ENCODE data around the gene NSMF. TPM values are rescaled to one million over a fixed set of nuclear protein-coding genes. Genes with fewer than 3 reads are reported as not detected.

The NSMF gene
- total RNA-seq, 2 donors from 2014 or later: 39.9 to 52.0 TPM

DNA sequence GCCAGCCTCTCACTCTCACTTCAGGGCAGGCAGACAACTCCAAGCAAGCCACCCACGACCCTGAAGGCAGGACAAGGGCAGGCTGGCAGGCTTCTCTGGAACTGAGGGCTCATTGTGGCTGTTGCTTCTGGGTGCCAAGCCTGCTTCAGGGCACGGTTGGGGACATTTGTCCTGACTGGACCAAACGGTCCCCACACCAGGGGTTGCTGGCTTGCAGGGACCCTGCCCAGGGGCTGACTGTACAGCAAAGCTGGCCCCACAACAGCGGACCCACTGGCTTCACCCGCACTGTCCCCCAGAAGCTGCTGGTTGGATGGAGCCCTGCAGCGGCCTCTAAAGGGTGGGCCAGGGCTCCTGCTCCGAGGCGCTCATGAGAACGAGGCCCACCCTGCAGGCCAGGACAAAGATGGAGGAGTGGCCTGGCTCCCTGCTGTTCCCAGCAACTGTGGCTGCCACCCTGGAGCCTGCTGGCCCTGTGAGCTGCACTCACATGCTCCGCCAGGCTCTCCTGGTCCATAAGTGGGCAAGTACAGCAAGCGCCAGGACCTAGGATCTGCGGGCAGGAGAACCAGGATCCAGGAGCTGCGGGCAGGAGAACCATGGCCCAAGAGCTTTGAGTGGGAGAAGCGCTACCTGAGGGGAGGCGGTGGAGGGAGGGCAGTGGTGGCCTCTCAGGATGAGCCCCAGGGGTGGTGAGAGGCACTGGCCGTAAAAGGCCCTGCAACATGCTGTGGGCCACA, 34.4 kb upstream of the NSMF start:
- DNase-seq (no peak), ATAC-seq (no peak)
- intact Hi-C loops (cut with DNase I, micrococcal nuclease): no loop called here

DNA sequence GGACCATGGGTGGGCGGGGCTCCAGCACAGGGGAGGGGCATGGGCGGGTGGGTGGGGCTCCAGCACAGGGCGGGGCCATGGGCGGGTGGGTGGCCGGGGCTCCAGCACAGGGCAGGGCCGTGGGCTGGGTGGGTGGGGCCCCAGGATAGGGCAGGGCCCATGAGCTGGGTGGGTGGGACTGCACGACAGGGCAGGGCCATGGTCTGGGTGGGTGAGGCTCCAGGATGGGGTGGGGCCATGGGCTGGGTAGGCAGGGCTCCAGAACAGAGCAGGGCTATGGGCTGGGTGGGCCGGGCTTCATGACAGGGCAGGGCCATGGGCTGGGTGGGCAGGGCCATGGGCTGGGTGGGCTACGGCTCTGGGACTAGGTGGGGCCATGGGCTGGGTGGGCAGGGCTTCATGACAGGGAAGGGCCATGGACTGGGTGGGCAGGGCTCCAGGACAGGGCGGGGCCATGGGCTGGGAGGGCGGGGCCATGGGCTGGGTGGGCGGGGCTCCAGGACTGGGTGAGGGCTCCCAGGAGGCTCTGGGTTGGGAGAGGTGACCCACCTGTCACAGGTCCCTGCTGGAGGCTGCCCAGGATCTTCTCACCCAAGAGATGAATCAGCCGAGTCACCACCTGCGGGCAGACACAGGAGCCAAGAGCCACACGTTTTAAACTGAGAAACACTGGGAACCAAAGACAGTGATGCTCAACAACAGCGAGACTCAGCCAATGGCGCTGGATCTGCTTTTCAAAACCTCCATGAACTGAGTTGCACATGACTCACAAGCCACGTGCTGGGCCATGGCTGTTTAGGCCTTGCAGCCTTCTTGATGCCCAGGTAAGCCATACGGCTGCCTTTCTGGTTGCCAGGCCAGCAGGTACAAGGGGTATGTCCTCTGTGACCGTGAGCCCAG, 33.6 kb upstream of the NSMF start:
- ATAC-seq: peak; percentile 63
- peak; percentile 56 to 59 for DNase-seq
- intact Hi-C loops (cut with DNase I, micrococcal nuclease): no loop called here

DNA sequence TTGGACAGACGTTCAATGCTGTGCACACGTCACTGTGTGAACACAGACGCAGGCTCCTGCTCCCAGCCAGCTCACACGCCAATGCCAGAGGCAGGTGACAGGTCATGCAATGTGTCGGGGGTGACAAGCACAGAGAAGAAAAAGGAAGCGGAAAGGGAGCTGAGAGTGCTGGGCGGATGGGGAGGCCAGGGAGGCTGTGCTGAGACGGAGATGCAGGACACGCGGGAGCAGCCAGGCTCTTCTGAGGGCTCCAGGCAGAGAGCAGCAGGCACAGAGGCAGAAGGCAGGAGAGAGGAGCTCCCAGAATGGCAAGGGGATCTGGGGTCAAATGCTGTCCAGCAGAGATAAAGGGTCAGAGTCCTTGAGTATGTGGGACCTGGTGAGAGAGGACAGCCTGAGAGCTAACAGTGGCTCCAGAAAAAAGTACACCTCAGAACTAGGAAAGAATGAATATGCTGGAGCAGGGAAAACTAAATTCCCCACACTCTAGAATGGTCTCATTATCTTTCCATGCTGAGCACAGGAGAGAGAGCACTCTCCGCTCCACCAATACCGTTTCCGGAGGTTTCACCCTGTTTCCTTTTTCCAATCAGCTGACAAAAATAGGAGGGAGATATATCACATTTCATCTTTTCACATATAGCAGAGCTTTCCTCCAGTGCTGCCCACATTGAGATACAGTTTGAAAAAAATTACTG, 32.8 kb upstream of the NSMF start:
- DNase-seq (no peak), ATAC-seq (no peak)
- intact Hi-C loops (cut with DNase I, micrococcal nuclease): no loop called here

DNA sequence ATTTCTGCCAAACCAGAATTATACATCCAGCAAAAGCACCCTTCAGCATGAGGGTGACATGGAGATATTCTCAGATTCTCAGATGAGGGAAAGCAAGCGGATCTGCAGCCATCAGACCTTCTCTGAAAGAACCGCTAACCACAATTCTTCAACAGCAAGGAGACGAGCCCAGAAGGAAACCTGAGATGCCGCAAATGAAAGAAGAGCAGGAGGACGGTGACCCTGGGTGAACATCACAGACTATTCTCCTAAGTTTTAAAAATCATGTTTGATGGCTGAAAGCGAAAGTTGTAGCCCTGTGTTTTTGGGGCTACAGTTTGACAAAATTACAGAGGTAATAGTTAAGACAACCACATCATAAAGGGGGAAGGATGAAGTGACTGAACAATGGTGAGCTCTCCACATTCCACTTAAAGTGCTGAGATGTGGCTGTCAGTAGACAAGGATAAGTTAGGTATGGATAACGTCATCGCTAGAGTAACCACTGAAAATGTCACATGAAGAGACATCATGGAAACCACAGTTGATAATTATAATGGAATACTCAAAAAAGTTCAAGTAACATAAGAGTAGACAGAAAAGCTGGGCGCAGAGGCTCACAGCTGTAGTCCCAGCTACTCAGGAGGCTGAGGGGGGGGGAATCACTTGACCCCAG, 31.5 kb upstream of the NSMF start:
- ATAC-seq: no peak
- intact Hi-C loops (cut with DNase I, micrococcal nuclease): no loop called here
- no peak for DNase-seq

DNA sequence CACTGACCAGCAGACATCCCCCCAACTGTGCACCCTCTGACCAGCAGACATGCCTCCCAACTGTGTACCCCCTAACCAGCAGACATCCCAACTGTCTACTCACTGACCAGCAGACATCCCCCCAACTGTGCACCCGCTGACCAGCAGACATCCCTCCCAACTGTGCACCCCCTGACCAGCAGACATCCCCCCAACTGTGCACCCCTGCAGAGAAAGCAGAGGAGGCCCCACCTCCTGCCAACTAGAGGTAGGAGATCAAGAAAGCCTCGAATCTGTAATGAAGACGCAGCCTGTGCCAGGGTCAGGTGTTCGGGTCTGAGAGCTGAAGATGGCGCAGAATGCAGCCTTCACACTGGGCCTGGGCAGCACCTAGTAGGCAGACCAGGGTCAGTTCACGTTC, 29.8 kb upstream of the NSMF start:
- intact Hi-C loops (cut with DNase I, micrococcal nuclease): no loop called here
- ATAC-seq (no peak), DNase-seq (no peak)

- ATAC-seq (peak; percentile 50), DNase-seq (peak in 1 of 2 donors; percentile 60)
- intact Hi-C loops (cut with DNase I, micrococcal nuclease): no loop called here
Measured at GRCh38 chr9:137488327-137488653, 29.2 kb upstream of the NSMF start.

DNA sequence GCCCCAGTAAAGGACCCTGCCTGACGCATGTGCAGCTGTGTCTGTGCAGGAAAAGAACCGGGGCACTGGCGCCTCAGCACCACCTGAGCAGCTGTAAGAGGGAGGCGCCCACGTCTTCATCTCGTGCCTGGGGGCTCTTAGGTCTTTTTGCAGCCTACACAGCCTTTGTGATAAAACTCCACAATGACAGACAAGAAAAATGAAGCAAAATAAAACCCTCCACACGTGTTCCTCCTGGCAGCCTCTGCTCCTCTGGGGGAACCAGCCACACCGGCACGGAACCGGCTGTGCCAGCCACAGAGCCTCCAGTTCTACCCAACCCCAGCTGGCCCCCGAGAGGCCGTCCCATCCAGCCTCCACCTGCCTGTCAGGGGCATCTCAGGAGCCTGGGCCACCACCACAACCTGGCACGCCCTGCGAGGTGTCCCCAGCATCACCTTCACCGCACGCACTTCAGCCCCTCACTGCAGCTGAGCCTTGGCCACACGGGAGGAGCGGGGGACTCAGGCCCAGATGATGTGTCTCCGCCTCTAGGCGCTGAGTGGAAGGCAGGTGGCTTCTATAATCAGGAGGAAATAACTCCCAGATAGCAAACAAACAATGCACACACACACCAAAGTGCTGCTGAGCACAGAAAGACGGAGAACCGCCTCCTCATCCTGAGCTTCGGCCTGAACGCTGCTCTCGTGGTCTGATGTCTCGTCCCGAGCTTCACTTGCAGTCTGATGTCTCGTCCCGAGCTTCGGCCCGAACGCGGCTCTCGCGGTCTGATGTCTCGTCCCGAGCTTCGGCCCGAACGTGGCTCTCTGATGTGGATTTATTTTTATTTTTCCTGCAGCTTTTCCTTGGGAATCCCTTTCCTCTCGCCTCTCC, 28.6 kb upstream of the NSMF start:
- ATAC-seq (peak; percentile 66), DNase-seq (peak in 1 of 2 donors; percentile 27)
- intact Hi-C loops (cut with DNase I, micrococcal nuclease): no loop called here

GRCh38 chr9:137486545-137487453, 27.7 kb upstream of the NSMF start:
- intact Hi-C loops (cut with DNase I, micrococcal nuclease): no loop called here
- ATAC-seq: peak; percentile 30

DNA sequence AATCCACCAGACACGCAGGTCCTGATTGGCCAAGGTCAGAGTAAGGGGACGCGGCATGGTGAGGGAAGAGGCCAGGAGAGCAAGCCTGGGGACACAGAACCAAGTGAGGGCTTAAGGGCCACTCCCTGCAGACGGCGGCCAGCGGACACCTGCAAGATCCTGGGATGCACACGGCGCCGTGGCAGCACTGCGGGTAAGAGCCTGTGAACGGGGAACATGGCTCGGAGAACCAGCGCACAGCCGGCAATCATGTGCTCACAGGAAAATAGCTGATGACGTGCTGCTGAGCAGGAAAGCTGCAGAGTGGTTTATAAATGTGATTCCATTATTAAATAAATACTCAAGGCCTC, 27.0 kb upstream of the NSMF start:
- ATAC-seq: no peak
- no peak for DNase-seq
- intact Hi-C loops (cut with DNase I, micrococcal nuclease): no loop called here

More at GRCh38 chr9:137486545-137487453, 27.7 kb upstream of the NSMF start:
- DNase-seq: no peak

GRCh38 chr9:137485343-137486140, 26.4 kb upstream of the NSMF start:
- DNase-seq (no peak), ATAC-seq (no peak)
- intact Hi-C loops (cut with DNase I, micrococcal nuclease): no loop called here

DNA sequence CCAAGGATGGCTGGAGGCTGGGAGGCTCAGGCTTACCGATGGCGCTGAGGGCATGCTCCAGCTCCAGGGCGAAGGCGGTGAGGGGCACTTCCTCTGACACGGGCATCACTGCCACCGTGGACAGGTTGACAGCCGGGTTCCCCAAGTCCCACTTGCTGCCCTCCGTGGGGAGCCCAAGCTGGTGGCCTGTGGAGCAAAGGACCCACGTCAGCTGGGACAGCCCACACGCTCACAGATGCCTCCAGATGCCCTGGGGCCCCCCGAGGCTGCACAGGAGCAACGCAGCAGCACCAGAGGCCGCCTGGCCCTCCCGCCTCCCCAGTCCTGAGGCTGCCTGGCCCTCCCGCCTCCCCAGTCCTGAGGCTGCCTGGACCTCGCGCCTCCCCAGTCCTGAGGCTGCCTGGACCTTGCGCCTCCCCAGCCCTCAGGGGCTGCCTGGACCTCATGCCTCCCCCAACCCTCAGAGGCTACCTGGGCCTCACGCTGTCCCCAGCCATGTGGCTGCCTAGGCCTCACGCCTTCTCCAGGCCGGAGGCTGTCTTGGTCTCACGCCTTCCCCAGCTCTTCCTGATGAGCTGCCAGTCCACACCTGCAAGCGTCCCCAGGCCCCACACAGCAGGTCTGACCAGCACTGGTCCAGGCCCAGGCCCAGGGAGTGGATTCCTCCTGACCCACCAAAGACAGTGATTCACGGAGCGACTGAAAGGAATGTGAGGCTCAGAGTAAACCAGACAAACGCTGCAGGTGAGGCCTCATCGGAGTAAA, 25.6 kb upstream of the NSMF start:
- DNase-seq (no peak), ATAC-seq (no peak)
- intact Hi-C loops (cut with DNase I, micrococcal nuclease): no loop called here

GRCh38 chr9:137482094-137482781, 23.1 kb upstream of the NSMF start:
- intact Hi-C loops (cut with DNase I, micrococcal nuclease): no loop called here
- DNase-seq (no peak), ATAC-seq (no peak)

DNA sequence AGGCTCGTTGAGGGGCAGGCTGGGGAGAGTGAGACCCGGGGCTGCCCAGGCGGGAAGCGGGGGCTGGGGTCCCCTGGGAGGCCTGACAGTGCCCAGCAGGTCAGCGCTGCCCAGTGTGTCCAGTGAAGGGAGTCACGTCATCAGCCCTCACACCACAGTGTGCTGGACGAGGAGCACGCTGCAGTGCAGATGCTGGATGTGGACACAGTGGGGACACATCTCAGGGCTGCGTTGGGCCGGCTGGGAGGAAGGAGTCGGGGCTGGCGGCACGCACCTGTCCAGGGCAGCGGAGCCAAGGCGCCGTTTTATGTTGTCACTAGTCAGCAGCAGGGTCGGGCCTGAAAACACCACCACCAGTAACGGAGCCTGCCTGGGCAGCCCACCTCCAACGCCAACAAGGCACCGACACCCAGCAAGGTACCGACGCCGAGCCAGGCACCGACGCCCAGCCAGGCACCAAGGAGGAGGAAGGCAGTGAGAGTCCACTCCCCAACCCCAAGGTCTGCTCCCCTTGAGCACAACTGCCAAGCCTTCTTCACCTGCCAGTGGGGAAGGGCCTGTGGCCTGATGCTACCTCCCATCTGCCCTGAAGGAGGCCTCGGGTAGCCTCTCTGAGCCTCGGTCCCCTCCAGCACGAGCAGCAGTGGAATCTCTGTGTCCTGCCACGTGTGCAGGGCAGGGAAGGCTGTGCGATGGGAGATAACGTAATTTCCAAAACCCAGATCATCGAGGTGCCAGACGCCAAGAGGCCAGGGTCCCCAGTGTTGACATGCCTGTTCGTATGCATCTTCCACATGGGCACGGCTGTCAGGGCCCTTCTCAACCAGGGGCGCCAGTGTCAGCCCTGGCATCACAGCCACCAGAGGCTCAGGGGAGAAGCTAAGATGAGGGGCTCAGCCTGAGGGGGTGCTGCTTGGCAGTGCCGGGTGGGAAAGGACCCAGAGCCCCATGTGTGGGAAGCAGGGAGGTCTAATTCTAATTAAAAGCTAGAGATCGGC, 21.9 kb upstream of the NSMF start:
- DNase-seq (no peak), ATAC-seq (no peak)
- intact Hi-C loops (cut with DNase I, micrococcal nuclease): no loop called here
